Ecto neural progenitor cell (in vitro differentiated cells): Measurements from ENCODE around the gene RHOT2.

Experiments used
- DNase-seq: peaks from one replicate; pipeline ENCODE4 v3.0.0-alpha.2; 2018; ENCODE audit warnings: low spot score

The RHOT2 gene

GRCh38 chr16:670485-671352 lies 2.8 kb downstream of the RHOT2 start:
- DNase-seq, result no peak

- DNase-seq, result no peak
Measured at GRCh38 chr16:671353-672131, 3.6 kb downstream of the RHOT2 start.

- DNase-seq, result no peak
Measured at GRCh38 chr16:672371-672770, 4.4 kb downstream of the RHOT2 start.

GRCh38 chr16:672851-673250 lies 4.9 kb downstream of the RHOT2 start:
- DNase-seq, result no peak

GRCh38 chr16:673399-673991 lies 5.6 kb downstream of the RHOT2 start:
- DNase-seq, result no peak

GRCh38 chr16:674214-674881 lies 6.4 kb downstream of the RHOT2 start:
- DNase-seq, result no peak

- peak; percentile 63 for DNase-seq
Measured at GRCh38 chr16:674968-675883, 7.3 kb downstream of the RHOT2 start, which contains the start of gene RHBDL1. Gene RHBDL1 (plus strand): TSS chr16:675671. CDS start chr16:675791, 120 bp downstream.

- DNase-seq, result no peak
Measured at GRCh38 chr16:675884-676564, 8.1 kb downstream of the RHOT2 start.

GRCh38 chr16:676565-676902 lies 8.6 kb downstream of the RHOT2 start:
- DNase-seq, result no peak

- DNase-seq, result no peak
Measured at GRCh38 chr16:676913-677312, 9.0 kb downstream of the RHOT2 start.

GRCh38 chr16:677316-678190 lies 9.6 kb downstream of the RHOT2 start:
- DNase-seq, result no peak

- no peak for DNase-seq
Measured at GRCh38 chr16:678209-678857, 10.4 kb downstream of the RHOT2 start.

- peak; percentile 85 for DNase-seq
Measured at GRCh38 chr16:678858-679813, 11.2 kb downstream of the RHOT2 start.

GRCh38 chr16:679814-680624 lies 12.1 kb downstream of the RHOT2 start, which contains the start of gene STUB1:
Gene STUB1 (plus strand): TSS chr16:680410. CDS start chr16:680526, 116 bp downstream.
- peak; percentile 98 for DNase-seq

- DNase-seq, result no peak
Measured at GRCh38 chr16:680625-680945, 12.7 kb downstream of the RHOT2 start.

GRCh38 chr16:680967-681745 lies 13.2 kb downstream of the RHOT2 start:
- DNase-seq, result peak; percentile 68
